ENCODE measurements around the gene GTPBP3.

Gene GTPBP3

DNA sequence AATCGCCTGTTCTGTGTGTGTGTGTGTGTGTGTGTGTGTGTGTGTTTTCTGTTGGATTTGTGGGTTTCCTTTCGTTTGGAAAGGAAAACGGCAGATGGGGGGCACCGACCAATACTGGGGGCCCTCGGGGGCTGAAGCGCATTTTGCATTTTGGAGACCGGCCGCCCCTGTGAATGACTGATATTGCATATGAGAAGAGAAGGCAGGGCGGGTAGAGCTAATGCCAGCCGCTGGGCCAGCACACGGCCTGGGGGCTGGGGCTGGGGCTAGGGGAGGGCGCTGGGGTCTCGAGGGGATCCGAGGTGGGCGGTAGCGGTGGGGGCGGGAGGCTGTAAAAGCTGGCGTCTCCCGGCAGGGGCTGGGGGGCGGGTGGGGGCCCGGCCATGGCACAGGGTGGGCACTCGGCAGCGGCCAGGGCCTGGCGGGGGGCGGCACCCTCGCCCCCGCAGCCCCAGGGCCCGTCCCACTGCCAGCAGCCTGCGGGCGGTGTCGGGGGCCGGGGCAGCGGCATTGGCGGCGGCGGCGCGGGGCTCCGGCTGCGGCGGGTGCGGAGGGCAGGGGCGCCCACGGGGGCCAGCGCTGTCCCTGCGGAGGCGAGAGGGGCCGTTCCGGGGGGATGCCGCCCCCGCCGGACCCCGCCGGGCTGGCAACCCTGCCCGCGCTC, 13.9 kb upstream of the GTPBP3 start:
- Histone ChIP-seq H3K27ac (ENCODE audit: low read depth, low read length, severe bottlenecking) (no peak overlapping the region), H3K4me1 (ENCODE audit: control insufficient read depth, insufficient read depth, low read length, poor library complexity, severe bottlenecking) (peaks cover 13% of the 10 kb centered on the region), H3K9me3 (ENCODE audit: control insufficient read depth, low read length) (no peaks in the 10 kb centered on the region), H3K36me3 (ENCODE audit: control insufficient read depth, insufficient read depth, low read length) (peaks cover 43% of the 10 kb centered on the region), H3K4me3 (ENCODE audit: extremely low read depth, insufficient read depth, low read length, poor library complexity, severe bottlenecking) (no peak overlapping the region)
- 90 to 98% methylated on average over 26 to 44 of the region's 56 CpGs for WGBS, 2 experiments (ENCODE audit: insufficient coverage in 2 of 2)

GRCh38 chr19:17323964-17324332, 13.4 kb upstream of the GTPBP3 start:
- WGBS, 2 experiments (ENCODE audit: insufficient coverage in 2 of 2), result 91% methylated on average over 5 to 7 of the region's 7 CpGs
- Histone ChIP-seq H3K4me1 (ENCODE audit: control insufficient read depth, insufficient read depth, low read length, poor library complexity, severe bottlenecking) (peaks cover 16% of the 10 kb centered on the region), H3K9me3 (ENCODE audit: control insufficient read depth, low read length) (no peaks in the 10 kb centered on the region), H3K36me3 (ENCODE audit: control insufficient read depth, insufficient read depth, low read length) (peaks cover 38% of the 10 kb centered on the region), H3K4me3 (ENCODE audit: extremely low read depth, insufficient read depth, low read length, poor library complexity, severe bottlenecking) (no peak overlapping the region), H3K27ac (ENCODE audit: low read depth, low read length, severe bottlenecking) (no peak overlapping the region)

- 93 to 95% methylated on average over 25 to 27 of the region's 28 CpGs for WGBS, 2 experiments (ENCODE audit: insufficient coverage in 2 of 2)
- Histone ChIP-seq H3K9me3 (ENCODE audit: control insufficient read depth, low read length) (no peaks in the 10 kb centered on the region), H3K36me3 (ENCODE audit: control insufficient read depth, insufficient read depth, low read length) (peaks cover 32% of the 10 kb centered on the region), H3K4me1 (ENCODE audit: control insufficient read depth, insufficient read depth, low read length, poor library complexity, severe bottlenecking) (peaks cover 18% of the 10 kb centered on the region), H3K4me3 (ENCODE audit: extremely low read depth, insufficient read depth, low read length, poor library complexity, severe bottlenecking) (no peak overlapping the region), H3K27ac (ENCODE audit: low read depth, low read length, severe bottlenecking) (no peak overlapping the region)
Measured at GRCh38 chr19:17324357-17325114, 12.8 kb upstream of the GTPBP3 start.

DNA sequence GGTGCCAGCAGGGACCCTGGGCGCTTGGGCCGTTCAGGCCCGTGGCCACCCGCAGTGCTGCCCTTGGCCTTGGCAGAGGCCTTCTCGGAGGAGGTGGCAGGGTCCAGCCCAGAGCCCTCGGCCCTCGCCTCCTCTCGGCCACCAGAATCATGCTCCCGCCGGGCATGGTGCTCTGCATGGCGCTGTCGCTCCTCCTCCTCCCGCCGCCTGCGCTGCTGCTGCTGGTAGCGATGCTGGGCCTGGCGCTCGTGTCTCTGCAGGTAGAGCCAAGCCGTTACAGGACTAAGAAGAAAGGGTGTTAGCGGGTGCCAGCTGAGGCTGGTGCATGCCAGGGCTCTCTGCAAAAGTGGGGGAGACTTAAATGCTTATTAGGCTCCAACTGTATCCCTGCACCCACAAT, 12.2 kb upstream of the GTPBP3 start:
- Histone ChIP-seq H3K4me3 (ENCODE audit: extremely low read depth, insufficient read depth, low read length, poor library complexity, severe bottlenecking) (no peak overlapping the region), H3K9me3 (ENCODE audit: control insufficient read depth, low read length) (no peaks in the 10 kb centered on the region), H3K36me3 (ENCODE audit: control insufficient read depth, insufficient read depth, low read length) (peaks cover 30% of the 10 kb centered on the region), H3K27ac (ENCODE audit: low read depth, low read length, severe bottlenecking) (no peak overlapping the region), H3K4me1 (ENCODE audit: control insufficient read depth, insufficient read depth, low read length, poor library complexity, severe bottlenecking) (peaks cover 18% of the 10 kb centered on the region)
- 95 to 96% methylated on average over 13 to 20 of the region's 20 CpGs for WGBS, 2 experiments (ENCODE audit: insufficient coverage in 2 of 2)

- no peak overlapping the region for H3K27ac ChIP-seq (ENCODE audit: low read depth, low read length, severe bottlenecking)
- H3K36me3 ChIP-seq (ENCODE audit: control insufficient read depth, insufficient read depth, low read length), result peaks cover 29% of the 10 kb centered on the region
- 93 to 95% methylated on average over 15 to 16 of the region's 17 CpGs for WGBS, 2 experiments (ENCODE audit: insufficient coverage in 2 of 2)
- no peaks in the 10 kb centered on the region for H3K9me3 ChIP-seq (ENCODE audit: control insufficient read depth, low read length)
- peaks cover 18% of the 10 kb centered on the region for H3K4me1 ChIP-seq (ENCODE audit: control insufficient read depth, insufficient read depth, low read length, poor library complexity, severe bottlenecking)
- H3K4me3 ChIP-seq (ENCODE audit: extremely low read depth, insufficient read depth, low read length, poor library complexity, severe bottlenecking), result no peak overlapping the region
Measured at GRCh38 chr19:17325881-17326594, 11.3 kb upstream of the GTPBP3 start.

DNA sequence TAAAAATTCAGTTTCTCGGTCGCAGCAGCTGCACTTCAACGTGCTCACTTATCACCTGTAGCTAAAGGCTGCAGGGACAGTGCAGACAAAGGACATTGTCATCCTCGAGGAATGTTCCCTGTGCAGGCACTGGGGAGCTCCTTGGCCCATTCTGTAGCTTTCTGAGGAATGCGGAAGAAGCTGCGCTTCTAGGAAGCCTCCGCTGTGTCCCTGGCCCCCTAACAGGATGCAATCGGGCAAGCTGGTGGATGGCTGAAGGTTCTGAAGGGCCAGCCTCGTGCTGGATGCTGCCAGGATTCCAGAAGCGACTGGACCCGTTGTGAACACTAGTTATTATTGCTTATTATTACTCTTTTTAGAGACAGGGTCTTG, 10.8 kb upstream of the GTPBP3 start:
- Histone ChIP-seq H3K27ac (ENCODE audit: low read depth, low read length, severe bottlenecking) (no peak overlapping the region), H3K36me3 (ENCODE audit: control insufficient read depth, insufficient read depth, low read length) (peaks cover 31% of the 10 kb centered on the region), H3K4me1 (ENCODE audit: control insufficient read depth, insufficient read depth, low read length, poor library complexity, severe bottlenecking) (peaks cover 18% of the 10 kb centered on the region), H3K4me3 (ENCODE audit: extremely low read depth, insufficient read depth, low read length, poor library complexity, severe bottlenecking) (no peak overlapping the region), H3K9me3 (ENCODE audit: control insufficient read depth, low read length) (no peaks in the 10 kb centered on the region)
- WGBS, 2 experiments (ENCODE audit: insufficient coverage in 2 of 2), result 68 to 76% methylated on average over 8 to 9 of the region's 11 CpGs

DNA sequence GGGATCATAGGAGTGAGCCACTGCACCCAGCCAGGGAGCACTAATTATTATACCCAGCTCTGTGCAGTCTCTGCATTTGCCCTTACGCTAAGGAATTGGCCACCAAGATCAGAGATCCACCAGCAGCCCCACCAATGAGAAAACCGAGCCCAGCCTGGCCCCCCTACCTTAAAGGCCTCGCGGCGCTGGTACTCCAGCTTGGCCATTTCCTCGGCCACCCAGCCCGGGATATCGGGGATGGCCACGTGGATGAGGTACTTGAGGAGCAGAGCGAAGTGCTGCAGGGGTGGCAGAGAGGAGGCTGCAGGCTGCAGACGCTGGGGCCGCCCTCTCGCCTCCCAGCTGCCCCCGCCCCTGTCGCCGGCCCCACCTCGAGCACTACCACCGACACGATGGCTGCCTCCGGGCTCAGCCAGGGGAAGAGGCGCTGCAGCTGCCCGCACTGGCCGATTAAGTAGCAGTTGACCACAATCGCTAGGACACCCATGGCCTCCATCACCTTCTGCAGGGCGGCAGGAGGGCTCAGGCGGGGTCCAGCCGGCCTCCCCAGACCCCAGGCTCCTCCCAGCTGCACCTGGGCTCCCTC, 10.2 kb upstream of the GTPBP3 start:
- Histone ChIP-seq H3K9me3 (ENCODE audit: control insufficient read depth, low read length) (no peaks in the 10 kb centered on the region), H3K4me3 (ENCODE audit: extremely low read depth, insufficient read depth, low read length, poor library complexity, severe bottlenecking) (no peak overlapping the region), H3K27ac (ENCODE audit: low read depth, low read length, severe bottlenecking) (no peak overlapping the region), H3K36me3 (ENCODE audit: control insufficient read depth, insufficient read depth, low read length) (peaks cover 26% of the 10 kb centered on the region), H3K4me1 (ENCODE audit: control insufficient read depth, insufficient read depth, low read length, poor library complexity, severe bottlenecking) (peaks cover 18% of the 10 kb centered on the region)
- 74 to 76% methylated on average over 25 to 27 of the region's 27 CpGs for WGBS, 2 experiments (ENCODE audit: insufficient coverage in 2 of 2)

- Histone ChIP-seq H3K36me3 (ENCODE audit: control insufficient read depth, insufficient read depth, low read length) (peaks cover 29% of the 10 kb centered on the region), H3K9me3 (ENCODE audit: control insufficient read depth, low read length) (no peaks in the 10 kb centered on the region), H3K4me3 (ENCODE audit: extremely low read depth, insufficient read depth, low read length, poor library complexity, severe bottlenecking) (peak overlapping the region; percentile 47), H3K27ac (ENCODE audit: low read depth, low read length, severe bottlenecking) (no peak overlapping the region), H3K4me1 (ENCODE audit: control insufficient read depth, insufficient read depth, low read length, poor library complexity, severe bottlenecking) (peaks cover 18% of the 10 kb centered on the region)
- 8 to 11% methylated on average over 50 to 51 of the region's 64 CpGs for WGBS, 2 experiments (ENCODE audit: insufficient coverage in 2 of 2)
Measured at GRCh38 chr19:17327654-17328516, 9.5 kb upstream of the GTPBP3 start.

DNA sequence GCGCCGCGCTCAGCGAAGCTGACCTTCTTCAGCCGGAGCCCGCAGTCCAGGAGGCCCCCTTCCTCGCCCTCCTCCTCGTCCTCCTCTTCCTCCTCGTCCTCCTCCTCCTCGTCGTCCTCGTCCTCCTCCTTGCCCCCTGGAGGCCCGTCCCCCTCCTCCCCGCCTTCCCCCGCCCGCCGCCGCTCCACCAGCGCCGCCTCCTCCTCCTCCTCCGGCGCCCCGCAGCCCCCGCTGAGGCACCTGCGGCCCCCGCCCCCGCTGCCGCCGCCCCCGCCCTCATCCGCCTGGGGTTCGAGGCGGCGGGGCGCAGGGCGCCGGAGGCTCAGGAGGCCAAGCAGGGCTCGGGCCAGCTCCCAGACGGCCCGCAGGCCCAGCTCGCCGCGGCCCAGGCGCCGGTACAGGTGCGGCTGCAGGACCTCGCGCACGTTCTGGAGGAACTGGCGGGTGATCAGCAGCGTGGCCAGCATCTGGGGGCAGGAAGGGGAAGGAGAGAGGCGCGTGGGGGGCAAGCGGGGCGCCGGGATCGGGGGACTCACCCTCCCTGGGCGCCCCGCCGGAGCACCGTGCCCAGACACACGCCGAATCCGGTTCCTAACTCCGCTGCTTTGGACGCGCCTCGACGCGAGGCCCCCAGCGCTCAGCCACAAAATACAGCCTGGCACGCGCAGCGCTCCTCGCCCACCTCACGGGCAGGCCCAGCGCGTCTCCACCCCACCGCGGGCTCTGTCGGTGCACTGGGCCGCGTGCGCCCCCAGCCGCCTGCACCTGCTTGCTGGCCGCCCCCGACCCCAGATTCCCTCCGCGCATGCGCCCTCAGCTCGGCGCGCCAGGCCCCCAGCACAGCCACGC, 8.6 kb upstream of the GTPBP3 start:
- peak overlapping the region; percentile 47 for H3K4me3 ChIP-seq (ENCODE audit: extremely low read depth, insufficient read depth, low read length, poor library complexity, severe bottlenecking)
- peaks cover 18% of the 10 kb centered on the region for H3K4me1 ChIP-seq (ENCODE audit: control insufficient read depth, insufficient read depth, low read length, poor library complexity, severe bottlenecking)
- H3K9me3 ChIP-seq (ENCODE audit: control insufficient read depth, low read length), result no peaks in the 10 kb centered on the region
- H3K36me3 ChIP-seq (ENCODE audit: control insufficient read depth, insufficient read depth, low read length), result peaks cover 34% of the 10 kb centered on the region
- WGBS, 2 experiments (ENCODE audit: insufficient coverage in 2 of 2), result 46% methylated on average over 64 to 67 of the region's 94 CpGs
- H3K27ac ChIP-seq (ENCODE audit: low read depth, low read length, severe bottlenecking), result no peak overlapping the region
